H9 (cell line): ENCODE measurements around the gene ERFL. TPM values are rescaled to one million over a fixed set of nuclear protein-coding genes. Genes with fewer than 3 reads are reported as not detected.

Experiments
- DNase-seq: peaks from one replicate; pipeline ENCODE4 v3.0.0-alpha.2; 2017
- H2AFZ ChIP-seq: one replicate; pipeline ENCODE4 v1.6.1; 2013; ENCODE audit warnings: mild to moderate bottlenecking, low read length, control low read depth, moderate library complexity
- H2AK5ac ChIP-seq: 2 replicates; pipeline ENCODE4 v1.6.1; 2013; ENCODE audit warnings: low read length, control low read depth, mixed read lengths; ENCODE audit not compliant: insufficient read length
- H2BK120ac ChIP-seq: one replicate; pipeline ENCODE4 v1.6.1; 2013; ENCODE audit warnings: low read depth, mild to moderate bottlenecking, low read length, control low read depth, inconsistent platforms; ENCODE audit not compliant: poor library complexity, severe bottlenecking
- H2BK12ac ChIP-seq: 2 replicates; pipeline ENCODE4 v1.6.1; 2013; ENCODE audit warnings: low read length, control low read depth, mixed read lengths, low read depth; ENCODE audit not compliant: insufficient read length
- H2BK15ac ChIP-seq: 2 replicates; pipeline ENCODE4 v1.6.1; 2013; ENCODE audit warnings: low read depth, low read length, control low read depth
- H2BK20ac ChIP-seq: one replicate; pipeline ENCODE4 v1.6.1; 2013; ENCODE audit warnings: low read depth, mild to moderate bottlenecking, low read length, control low read depth, inconsistent platforms; ENCODE audit not compliant: poor library complexity, severe bottlenecking
- H2BK5ac ChIP-seq: 2 replicates; pipeline ENCODE4 v1.6.1; 2013; ENCODE audit warnings: low read length, control low read depth, mixed read lengths; ENCODE audit not compliant: insufficient read length
- H3K14ac ChIP-seq: 2 replicates; pipeline ENCODE4 v1.6.1; 2013; ENCODE audit warnings: low read length, control low read depth; ENCODE audit not compliant: insufficient read depth
- H3K18ac ChIP-seq: 2 replicates; pipeline ENCODE4 v1.6.1; 2013; ENCODE audit warnings: low read depth, mild to moderate bottlenecking, mixed read lengths, low read length, control low read depth; ENCODE audit not compliant: insufficient read length
- H3K23ac ChIP-seq: 2 replicates; pipeline ENCODE4 v1.6.1; 2013; ENCODE audit warnings: low read length, control low read depth, mixed read lengths, low read depth; ENCODE audit not compliant: insufficient read length
- H3K23me2 ChIP-seq: 2 replicates; pipeline ENCODE4 v1.6.1; 2013; ENCODE audit warnings: low read depth, mild to moderate bottlenecking, mixed read lengths, low read length, control low read depth; ENCODE audit not compliant: insufficient read length, poor library complexity, severe bottlenecking
- H3K27ac ChIP-seq: 2 replicates; pipeline ENCODE4 v1.5.1; 2013; ENCODE audit warnings: low read length, control low read depth, mixed read lengths, low read depth; ENCODE audit not compliant: insufficient read length
- H3K27me3 ChIP-seq: 2 replicates; pipeline ENCODE4 v1.6.1; 2013; ENCODE audit warnings: low read length, control low read depth, inconsistent platforms; ENCODE audit not compliant: insufficient read depth
- H3K4ac ChIP-seq: 2 replicates; pipeline ENCODE4 v1.6.1; 2013; ENCODE audit warnings: low read depth, mild to moderate bottlenecking, control low read depth, inconsistent platforms, low read length, moderate library complexity
- H3K4me1 ChIP-seq: 2 replicates; pipeline ENCODE4 v1.6.1; 2013; ENCODE audit warnings: low read length, control low read depth, inconsistent platforms; ENCODE audit not compliant: insufficient read depth
- H3K4me2 ChIP-seq: 2 replicates; pipeline ENCODE4 v1.6.1; 2013; ENCODE audit warnings: low read length, control low read depth, mixed read lengths; ENCODE audit not compliant: insufficient read length, insufficient read depth
- H3K56ac ChIP-seq: 2 replicates; pipeline ENCODE4 v1.6.1; 2013; ENCODE audit warnings: low read depth, mild to moderate bottlenecking, mixed read lengths, low read length, control low read depth; ENCODE audit not compliant: insufficient read length
- H3K79me1 ChIP-seq: 2 replicates; pipeline ENCODE4 v1.6.1; 2013; ENCODE audit warnings: low read depth, mild to moderate bottlenecking, moderate library complexity, low read length, control low read depth, inconsistent platforms; ENCODE audit not compliant: insufficient read depth, poor library complexity, severe bottlenecking
- H3K79me2 ChIP-seq: 2 replicates; pipeline ENCODE4 v1.6.1; 2013; ENCODE audit warnings: low read length, control low read depth, inconsistent platforms; ENCODE audit not compliant: insufficient read depth
- H3K9ac ChIP-seq: 2 replicates; pipeline ENCODE4 v1.6.1; 2013; ENCODE audit warnings: low read length, control low read depth, mixed read lengths; ENCODE audit not compliant: insufficient read length; ENCODE audit errors: extremely low read depth
- H3K9me3 ChIP-seq: one replicate; pipeline ENCODE4 v1.6.1; 2013; ENCODE audit warnings: low read depth, low read length, inconsistent platforms; ENCODE audit not compliant: control insufficient read depth
- H3T11ph ChIP-seq: one replicate; pipeline ENCODE4 v1.6.1; 2013; ENCODE audit warnings: mild to moderate bottlenecking, low read length, control low read depth, inconsistent platforms
- H4K20me1 ChIP-seq: one replicate; pipeline ENCODE4 v1.6.1; 2013; ENCODE audit not compliant: control insufficient read depth, insufficient read length, insufficient read depth
- H4K5ac ChIP-seq: 2 replicates; pipeline ENCODE4 v1.6.1; 2013; ENCODE audit warnings: low read depth, mild to moderate bottlenecking, mixed read lengths, low read length, control low read depth; ENCODE audit not compliant: insufficient read length
- H4K8ac ChIP-seq: replicated peaks from 2 replicates; pipeline ENCODE4 v1.6.1; 2013; ENCODE audit warnings: low read length, control low read depth, mixed read lengths, low read depth; ENCODE audit not compliant: insufficient read length
- H4K91ac ChIP-seq: 2 replicates; pipeline ENCODE4 v1.6.1; 2013; ENCODE audit warnings: low read depth, mild to moderate bottlenecking, moderate library complexity, mixed read lengths, low read length, control low read depth; ENCODE audit not compliant: insufficient read length
- H3K27ac Mint-ChIP-seq, 3 experiments: 2 replicates in 2 of 3; 3 replicates in 1 of 3; pipeline ENCODE4 v1.8.0; 2020 to 2021; ENCODE audit warnings: mixed read lengths in 3 of 3, mild to moderate bottlenecking in 1 of 3, moderate library complexity in 1 of 3
- H3K27me3 Mint-ChIP-seq: 2 replicates; pipeline ENCODE4 v1.8.0; 2021; ENCODE audit warnings: low read depth, mild to moderate bottlenecking, moderate library complexity, mixed read lengths
- H3K36me3 Mint-ChIP-seq, 3 experiments: 2 replicates in 2 of 3; 3 replicates in 1 of 3; pipeline ENCODE4 v1.8.0; 2020 to 2021; ENCODE audit warnings: low read depth in 3 of 3, mixed read lengths in 3 of 3; ENCODE audit not compliant: insufficient read depth in 1 of 3
- H3K4me1 Mint-ChIP-seq, 2 experiments: 2 replicates each; pipeline ENCODE4 v1.8.0; 2020; ENCODE audit warnings: mixed read lengths in 2 of 2
- H3K4me3 Mint-ChIP-seq, 2 experiments: 2 replicates in 1 of 2; 3 replicates in 1 of 2; pipeline ENCODE4 v1.8.0; 2020 to 2021; ENCODE audit warnings: mild to moderate bottlenecking in 2 of 2, mixed read lengths in 2 of 2, moderate library complexity in 1 of 2
- H3K9me3 Mint-ChIP-seq, 2 experiments: 2 replicates in 1 of 2; 3 replicates in 1 of 2; pipeline ENCODE4 v1.8.0; 2020; ENCODE audit warnings: mild to moderate bottlenecking in 2 of 2, mixed read lengths in 2 of 2, moderate library complexity in 1 of 2
- WGBS: extraction: QIAGEN DNeasy Blood & Tissue Kit; methylation state at CpG from one replicate; pipeline ENCODE4 v1.1.7; 2013; ENCODE audit warnings: missing lambda C conversion rate, low lambda C conversion rate, mixed read lengths; ENCODE audit not compliant: insufficient read length; ENCODE audit errors: extremely low coverage; 5-methylcytosine and 5-hydroxymethylcytosine counted together
- total RNA-seq: library from RNA; stranded (reverse); gene quantifications from 2 replicates; pipeline ENCODE4 v1.2.1, GENCODE V29; 2021
- TF ChIP-seq, protein P1 (sequence below): fragments of 200-600 bp; sonication (generic); conservative IDR thresholded peaks from 3 replicates; pipeline ENCODE4 v1.8.0; 2021; ENCODE audit warnings: antibody characterized with exemption, mild to moderate bottlenecking

Gene ERFL
- total RNA-seq, 1 experiment from 2014 or later = 0.22 TPM

DNA sequence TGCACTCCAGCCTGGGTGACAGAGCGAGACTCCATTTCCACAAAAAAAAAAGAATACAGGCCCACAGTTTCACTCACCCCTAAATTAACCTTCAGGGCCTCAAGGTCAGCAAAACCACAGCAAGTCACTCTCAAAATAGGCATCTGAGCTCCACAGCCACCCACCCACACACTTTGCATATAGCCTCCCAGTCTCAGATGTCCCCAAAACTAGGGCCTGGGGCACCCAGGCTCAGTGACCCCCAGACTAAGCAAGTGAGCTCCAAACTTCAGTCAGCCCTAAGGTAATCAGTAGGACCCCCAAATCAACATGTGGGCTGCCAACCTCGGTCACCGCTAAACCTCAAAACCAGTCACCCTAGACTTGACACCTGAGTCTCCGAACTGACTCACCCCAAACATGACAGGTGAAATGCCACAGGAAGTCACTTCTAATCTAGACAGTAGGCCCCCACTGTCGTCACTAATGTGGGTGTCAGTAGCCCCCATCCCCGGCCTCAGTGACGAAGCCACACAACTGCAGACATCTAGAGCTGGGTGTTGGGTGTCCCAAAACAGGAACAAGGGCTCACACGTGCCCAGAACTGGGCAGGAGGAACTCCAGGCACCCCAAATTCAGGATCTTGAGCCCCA is 17.0 kb upstream of the ERFL start:
- no peak overlapping the region; a peak in 1 of 7 replicates for H3K27ac Mint-ChIP-seq
- H3K27ac ChIP-seq = no peak overlapping the region
- no peaks in the 10 kb centered on the region for H4K20me1 ChIP-seq
- H3K79me1 ChIP-seq = no peaks in the 10 kb centered on the region
- no CpG with 5 or more reads among the region's 8 CpGs for WGBS
- H3K56ac ChIP-seq = no peak overlapping the region
- DNase-seq = no peak
- no peak overlapping the region for H2BK12ac ChIP-seq
- H4K5ac ChIP-seq = no peak overlapping the region
- no peak overlapping the region for H2BK20ac ChIP-seq
- H3K27me3 ChIP-seq = peaks cover 2% of the 10 kb centered on the region; the same call in 1 of the 2 replicates
- H4K91ac ChIP-seq = no peak overlapping the region
- no peak overlapping the region for H3K4me2 ChIP-seq
- H2BK120ac ChIP-seq = no peak overlapping the region
- no peak overlapping the region for H3K4me3 Mint-ChIP-seq
- no peaks in the 10 kb centered on the region; a peak in 1 of 7 replicates for H3K36me3 Mint-ChIP-seq
- no peak overlapping the region for H3K23ac ChIP-seq
- H3K9me3 ChIP-seq = no peaks in the 10 kb centered on the region
- no peak overlapping the region for H4K8ac ChIP-seq
- H3K4me1 Mint-ChIP-seq = 0 out of 4 replicates have a peak, but pooled peaks cover 0 to 3% of the 10 kb centered on the region in 2 experiments
- no peaks in the 10 kb centered on the region for H3K79me2 ChIP-seq
- no peaks in the 10 kb centered on the region for H3K4me1 ChIP-seq
- no peak overlapping the region for H3K4ac ChIP-seq
- H2AK5ac ChIP-seq = no peak overlapping the region
- H2BK15ac ChIP-seq = no peak overlapping the region
- H3K27me3 Mint-ChIP-seq = peaks cover 61% of the 10 kb centered on the region
- H3T11ph ChIP-seq = no peak overlapping the region
- no peak overlapping the region for H3K18ac ChIP-seq
- TF ChIP-seq, protein P1, sequence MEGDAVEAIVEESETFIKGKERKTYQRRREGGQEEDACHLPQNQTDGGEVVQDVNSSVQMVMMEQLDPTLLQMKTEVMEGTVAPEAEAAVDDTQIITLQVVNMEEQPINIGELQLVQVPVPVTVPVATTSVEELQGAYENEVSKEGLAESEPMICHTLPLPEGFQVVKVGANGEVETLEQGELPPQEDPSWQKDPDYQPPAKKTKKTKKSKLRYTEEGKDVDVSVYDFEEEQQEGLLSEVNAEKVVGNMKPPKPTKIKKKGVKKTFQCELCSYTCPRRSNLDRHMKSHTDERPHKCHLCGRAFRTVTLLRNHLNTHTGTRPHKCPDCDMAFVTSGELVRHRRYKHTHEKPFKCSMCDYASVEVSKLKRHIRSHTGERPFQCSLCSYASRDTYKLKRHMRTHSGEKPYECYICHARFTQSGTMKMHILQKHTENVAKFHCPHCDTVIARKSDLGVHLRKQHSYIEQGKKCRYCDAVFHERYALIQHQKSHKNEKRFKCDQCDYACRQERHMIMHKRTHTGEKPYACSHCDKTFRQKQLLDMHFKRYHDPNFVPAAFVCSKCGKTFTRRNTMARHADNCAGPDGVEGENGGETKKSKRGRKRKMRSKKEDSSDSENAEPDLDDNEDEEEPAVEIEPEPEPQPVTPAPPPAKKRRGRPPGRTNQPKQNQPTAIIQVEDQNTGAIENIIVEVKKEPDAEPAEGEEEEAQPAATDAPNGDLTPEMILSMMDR = no peak
- no peak overlapping the region for H3K9ac ChIP-seq
- peaks cover 0 to 3% of the 10 kb centered on the region in 2 experiments; a peak in 2 of 5 replicates for H3K9me3 Mint-ChIP-seq
- no peak overlapping the region for H3K14ac ChIP-seq
- H2AFZ ChIP-seq = no peak overlapping the region
- peaks cover 4% of the 10 kb centered on the region for H3K23me2 ChIP-seq
- no peak overlapping the region for H2BK5ac ChIP-seq
